PC-9 (cell line): ENCODE data around the gene ELAPOR1.

Source experiments
- CTCF ChIP-seq: fragments of 200-600 bp; sonication (generic); conservative IDR thresholded peaks from 2 replicates; pipeline ENCODE4 v1.6.1; 2017; ENCODE audit warnings: mixed run types, antibody characterized with exemption, mild to moderate bottlenecking, moderate library complexity
- EZH2 ChIP-seq: fragments of 200-600 bp; sonication (generic); IDR thresholded peaks from 2 replicates; pipeline ENCODE4 v1.8.0; 2017; ENCODE audit warnings: antibody characterized with exemption, low read depth

- TF ChIP-seq CTCF (no peak), EZH2 (no peak)
Observed at GRCh38 chr1:109140392-109140791, 26.5 kb downstream of the ELAPOR1 start.
